ENCODE results near the gene WDR72.

Gene WDR72

DNA sequence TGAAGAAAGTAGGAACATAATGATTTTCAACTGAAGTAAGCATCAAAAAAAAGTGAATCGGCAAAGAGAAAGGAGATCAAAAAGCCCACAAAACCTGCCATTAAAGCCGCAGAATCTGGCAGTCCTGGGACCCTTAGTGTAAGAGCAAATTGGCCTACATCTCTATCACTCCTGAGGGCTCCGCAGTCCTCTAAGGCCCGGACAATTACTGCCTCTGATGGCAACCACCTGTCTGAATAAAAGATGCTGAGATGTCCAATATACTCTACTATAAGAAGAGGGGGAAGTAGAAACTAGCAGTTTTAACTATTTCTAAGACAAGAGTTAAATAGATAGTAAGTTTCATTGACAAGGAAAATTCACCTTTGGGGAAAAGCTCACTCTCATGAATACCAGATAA, 20.3 kb downstream of the WDR72 start:
- H3K4me3 ChIP-seq (ENCODE audit: low read depth, low read length), result no peak overlapping the region
- TF ChIP-seq MYC (IDR thresholded peaks at IDR 0.05; ENCODE audit: low read depth, low read length) (no peak), POLR2A (IDR thresholded peaks at IDR 0.05; ENCODE audit: extremely low read depth, insufficient read length) (no peak)
- TF ChIP-seq, protein P1, sequence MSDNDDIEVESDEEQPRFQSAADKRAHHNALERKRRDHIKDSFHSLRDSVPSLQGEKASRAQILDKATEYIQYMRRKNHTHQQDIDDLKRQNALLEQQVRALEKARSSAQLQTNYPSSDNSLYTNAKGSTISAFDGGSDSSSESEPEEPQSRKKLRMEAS (IDR thresholded peaks at IDR 0.05; ENCODE audit: low read depth, low read length), result no peak
- TF ChIP-seq, protein P2, sequence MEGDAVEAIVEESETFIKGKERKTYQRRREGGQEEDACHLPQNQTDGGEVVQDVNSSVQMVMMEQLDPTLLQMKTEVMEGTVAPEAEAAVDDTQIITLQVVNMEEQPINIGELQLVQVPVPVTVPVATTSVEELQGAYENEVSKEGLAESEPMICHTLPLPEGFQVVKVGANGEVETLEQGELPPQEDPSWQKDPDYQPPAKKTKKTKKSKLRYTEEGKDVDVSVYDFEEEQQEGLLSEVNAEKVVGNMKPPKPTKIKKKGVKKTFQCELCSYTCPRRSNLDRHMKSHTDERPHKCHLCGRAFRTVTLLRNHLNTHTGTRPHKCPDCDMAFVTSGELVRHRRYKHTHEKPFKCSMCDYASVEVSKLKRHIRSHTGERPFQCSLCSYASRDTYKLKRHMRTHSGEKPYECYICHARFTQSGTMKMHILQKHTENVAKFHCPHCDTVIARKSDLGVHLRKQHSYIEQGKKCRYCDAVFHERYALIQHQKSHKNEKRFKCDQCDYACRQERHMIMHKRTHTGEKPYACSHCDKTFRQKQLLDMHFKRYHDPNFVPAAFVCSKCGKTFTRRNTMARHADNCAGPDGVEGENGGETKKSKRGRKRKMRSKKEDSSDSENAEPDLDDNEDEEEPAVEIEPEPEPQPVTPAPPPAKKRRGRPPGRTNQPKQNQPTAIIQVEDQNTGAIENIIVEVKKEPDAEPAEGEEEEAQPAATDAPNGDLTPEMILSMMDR (IDR thresholded peaks at IDR 0.05; ENCODE audit: low read depth, low read length), result no peak
- DNase-seq (ENCODE audit: low read depth), result no peak

- no peak overlapping the region for H3K4me3 ChIP-seq (ENCODE audit: low read depth, low read length)
- TF ChIP-seq POLR2A (IDR thresholded peaks at IDR 0.05; ENCODE audit: extremely low read depth, insufficient read length), result no peak
- DNase-seq (ENCODE audit: low read depth), result no peak
Observed at GRCh38 chr15:53721334-53722087, 38.0 kb downstream of the WDR72 start.

DNA sequence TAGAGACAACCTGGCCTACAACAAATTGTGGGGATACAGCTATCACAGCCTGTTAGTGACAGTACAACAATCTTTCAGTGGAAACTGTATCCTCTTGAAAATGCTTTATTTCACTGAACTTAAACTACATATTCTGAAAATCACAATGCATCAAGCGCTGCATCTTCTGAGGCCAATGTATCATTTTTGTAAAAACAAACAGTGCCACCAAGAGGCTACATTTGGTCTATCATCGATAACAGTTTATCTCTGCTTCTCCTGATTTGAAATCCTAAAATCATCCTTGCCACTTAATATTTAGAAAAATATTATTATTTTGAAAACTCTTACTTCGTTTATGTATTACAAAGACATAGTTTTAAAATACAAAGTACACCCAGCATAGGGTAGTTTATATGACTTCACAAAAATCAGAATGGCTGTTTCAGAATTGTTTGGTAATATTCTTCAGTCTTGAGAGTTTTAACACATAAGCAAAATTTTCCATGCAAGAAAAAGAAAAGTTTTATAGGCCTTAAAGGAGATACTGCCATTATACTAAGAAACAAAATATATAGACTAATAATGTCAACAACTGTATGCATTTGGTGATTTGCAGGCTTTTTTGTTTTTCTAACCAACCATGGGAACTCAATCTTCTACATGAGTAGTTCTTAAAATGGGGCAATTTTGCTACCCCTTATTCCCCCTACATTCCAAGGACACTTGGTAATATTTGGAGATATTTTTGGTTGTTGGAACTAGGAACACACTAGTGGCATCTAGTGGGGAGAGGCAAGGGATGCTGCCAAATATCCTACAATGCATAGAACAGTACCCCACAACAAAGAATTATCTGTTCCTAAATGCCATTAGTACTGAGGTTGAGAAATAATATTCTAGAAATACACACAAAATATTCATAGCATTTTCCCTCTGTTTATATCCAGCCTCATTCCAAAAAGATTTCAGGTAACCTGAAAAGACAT, 42.3 kb downstream of the WDR72 start:
- TF ChIP-seq, protein P2 (IDR thresholded peaks at IDR 0.05; ENCODE audit: low read depth, low read length), result peak; percentile 14
- TF ChIP-seq, protein P1 (IDR thresholded peaks at IDR 0.05; ENCODE audit: low read depth, low read length), result no peak
- peak; percentile 20 for DNase-seq (ENCODE audit: low read depth)
- no peak overlapping the region for H3K4me3 ChIP-seq (ENCODE audit: low read depth, low read length)

DNA sequence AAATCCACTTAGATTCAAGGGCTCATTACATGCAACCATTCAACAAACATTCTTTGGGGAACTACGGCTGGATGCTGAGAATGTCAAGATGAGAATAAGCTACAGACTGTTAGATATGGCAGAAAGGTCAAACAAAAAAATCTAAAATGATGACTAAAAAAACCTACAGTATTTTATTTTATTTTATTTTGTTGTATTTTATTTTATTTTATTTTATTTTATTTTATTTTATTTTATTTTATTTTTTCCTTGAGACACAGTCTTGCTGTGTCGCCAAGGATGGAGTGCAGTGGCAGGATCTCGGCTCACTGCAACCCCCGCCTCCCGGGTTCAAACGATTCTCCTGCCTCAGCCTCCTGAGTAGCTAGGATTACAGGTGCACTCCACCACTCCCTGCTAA, 46.2 kb downstream of the WDR72 start:
- TF ChIP-seq, protein P2 (IDR thresholded peaks at IDR 0.05; ENCODE audit: low read depth, low read length), result no peak
- no peak overlapping the region for H3K4me3 ChIP-seq (ENCODE audit: low read depth, low read length)
- DNase-seq (ENCODE audit: low read depth), result no peak

GRCh38 chr15:53710906-53711305, 48.6 kb downstream of the WDR72 start:
- H3K4me3 ChIP-seq (ENCODE audit: low read depth, low read length), result no peak overlapping the region
- no peak for DNase-seq (ENCODE audit: low read depth)
- TF ChIP-seq, protein P2 (IDR thresholded peaks at IDR 0.05; ENCODE audit: low read depth, low read length), result no peak
- no peak for TF ChIP-seq MYC (IDR thresholded peaks at IDR 0.05; ENCODE audit: low read depth, low read length)
- TF ChIP-seq POLR2A (IDR thresholded peaks at IDR 0.05; ENCODE audit: extremely low read depth, insufficient read length), result no peak
- TF ChIP-seq, protein P1 (IDR thresholded peaks at IDR 0.05; ENCODE audit: low read depth, low read length), result no peak

- no peak for DNase-seq (ENCODE audit: low read depth)
- H3K4me3 ChIP-seq (ENCODE audit: low read depth, low read length), result no peak overlapping the region
- TF ChIP-seq, protein P1 (IDR thresholded peaks at IDR 0.05; ENCODE audit: low read depth, low read length), result no peak
Observed at GRCh38 chr15:53709821-53710220, 49.6 kb downstream of the WDR72 start.

All from NB4 (cell line).